HCT116 (cell line): ENCODE results near the gene FAM114A1. TPM values are rescaled to one million over a fixed set of nuclear protein-coding genes. Genes with fewer than 3 reads are reported as not detected.

Experiments used
- ATAC-seq: fragments of 200-7000 bp; cut with Tn5 transposase; 2 replicates; pipeline ENCODE4 v1.9.1; 2020; ENCODE audit warnings: mild to moderate bottlenecking, moderate library complexity
- BruUV-seq: library from RNA; stranded (reverse); fragments of 400-500 nt; replicated peaks from 2 replicates; lab custom pipeline; 2021; lab: Mats Ljungman, UMichigan
- CTCF ChIA-PET: fragments of 300-600 bp; sonication (Branson Sonifier 250); formaldehyde crosslinking; loops from one replicate; lab custom pipeline; 2021; ENCODE audit warnings: antibody characterized with exemption; lab: Charles Lee
- POLR2A ChIA-PET: fragments of 300-600, 350-600 bp; sonication (Branson Sonifier 250); formaldehyde crosslinking; loops from one replicate; lab custom pipeline; 2021; ENCODE audit warnings: antibody characterized with exemption; lab: Charles Lee
- RAD21 ChIA-PET, 2 experiments: fragments of 300-600 bp; sonication (Branson Sonifier 250); formaldehyde crosslinking; loops; one replicate each; lab custom pipeline; 2023; ENCODE audit warnings: low total read pairs in 2 of 2; ENCODE audit not compliant: uncharacterized antibody in 2 of 2, unreplicated experiment in 2 of 2, low non-redundant PET in 1 of 2; lab: Charles Lee
- DNase-seq: peaks from one replicate; pipeline ENCODE4 v3.0.0-alpha.2; 2010; ENCODE audit warnings: low read depth, low spot score
- H2AFZ ChIP-seq: fragments of 200-600 bp; shearing (Covaris generic), sonication (generic); 2 replicates; pipeline ENCODE4 v1.6.1; 2017; ENCODE audit warnings: low read depth, mixed run types, mixed read lengths, antibody characterized with exemption, low read length; ENCODE audit not compliant: poor library complexity, severe bottlenecking
- H3K27ac ChIP-seq: 2 replicates; pipeline ENCODE4 v1.5.1; 2012; ENCODE audit warnings: low read depth, low read length
- H3K27me3 ChIP-seq: fragments of 200-600 bp; sonication (generic); 2 replicates; pipeline ENCODE4 v1.6.1; 2016; ENCODE audit warnings: mixed run types, low read length, mixed read lengths; ENCODE audit not compliant: insufficient read depth
- H3K36me3 ChIP-seq, 2 experiments: fragments of 200-500 bp in 1 of 2; fragments of 200-600 bp in 1 of 2; sonication (Bioruptor generic) in 1 of 2; sonication (generic) in 1 of 2; 2 replicates each; pipeline versions ENCODE4 v1.5.1 to v1.6.1; 2014 to 2016; ENCODE audit warnings: low read length in 2 of 2, inconsistent platforms in 1 of 2, mixed read lengths in 1 of 2, mixed run types in 1 of 2; ENCODE audit not compliant: insufficient read depth in 2 of 2, control insufficient read depth in 1 of 2
- H3K4me1 ChIP-seq, 2 experiments: fragments of 200-600 bp in 1 of 2; sonication (generic) in 1 of 2; 2 replicates each; pipeline versions ENCODE4 v1.5.1 to v1.6.1; 2012 to 2017; ENCODE audit warnings: low read length in 2 of 2, inconsistent platforms in 1 of 2, mild to moderate bottlenecking in 1 of 2, mixed read lengths in 1 of 2, mixed run types in 1 of 2, moderate library complexity in 1 of 2; ENCODE audit not compliant: insufficient read depth in 2 of 2, control insufficient read depth in 1 of 2
- H3K4me2 ChIP-seq: fragments of 200-600 bp; sonication (generic); 2 replicates; pipeline ENCODE4 v1.6.1; 2017; ENCODE audit warnings: mixed run types, low read length, mixed read lengths
- H3K4me3 ChIP-seq, 2 experiments: fragments of 200-600 bp in 1 of 2; sonication (generic) in 1 of 2; replicated peaks in 1 of 2; 2 replicates each; pipeline ENCODE4 v1.5.1; 2011 to 2016; ENCODE audit warnings: low read length in 2 of 2, control low read depth in 1 of 2, low read depth in 1 of 2, mild to moderate bottlenecking in 1 of 2, mixed read lengths in 1 of 2, mixed run types in 1 of 2
- H3K79me2 ChIP-seq: fragments of 200-600 bp; sonication (generic); 2 replicates; pipeline ENCODE4 v1.6.1; 2017; ENCODE audit warnings: mild to moderate bottlenecking, mixed run types, low read length, moderate library complexity, mixed read lengths; ENCODE audit not compliant: insufficient read depth
- H3K9ac ChIP-seq: fragments of 200-600 bp; sonication (generic); 2 replicates; pipeline ENCODE4 v1.6.1; 2016; ENCODE audit warnings: low read length, mixed read lengths
- H3K9me2 ChIP-seq: fragments of 200-600 bp; sonication (generic), shearing (Covaris generic); 2 replicates; pipeline ENCODE4 v1.6.1; 2017; ENCODE audit warnings: mixed run types, mild to moderate bottlenecking, moderate library complexity; ENCODE audit not compliant: insufficient read depth
- H3K9me3 ChIP-seq, 2 experiments: fragments of 200-500 bp in 1 of 2; fragments of 200-600 bp in 1 of 2; sonication (Bioruptor generic) in 1 of 2; sonication (generic) in 1 of 2; 2 replicates each; pipeline ENCODE4 v1.6.1; 2014 to 2017; ENCODE audit warnings: low read length in 2 of 2, mixed read lengths in 2 of 2, inconsistent platforms in 1 of 2, low read depth in 1 of 2, mild to moderate bottlenecking in 1 of 2, mixed run types in 1 of 2, moderate library complexity in 1 of 2; ENCODE audit not compliant: control insufficient read depth in 1 of 2, insufficient read depth in 1 of 2
- H4K20me1 ChIP-seq: fragments of 200-600 bp; sonication (generic), shearing (Covaris generic); 2 replicates; pipeline ENCODE4 v1.6.1; 2017; ENCODE audit warnings: mixed run types, mild to moderate bottlenecking, moderate library complexity; ENCODE audit not compliant: insufficient read depth
- CBX3 ChIP-seq: IDR thresholded peaks from 2 replicates; pipeline ENCODE4 v1.6.1; 2012; ENCODE audit warnings: low read depth
- EGR1 ChIP-seq: IDR thresholded peaks from 2 replicates; pipeline ENCODE4 v1.6.1; 2012; ENCODE audit warnings: low read depth
- ELF1 ChIP-seq: IDR thresholded peaks from 2 replicates; pipeline ENCODE4 v1.6.1; 2012; ENCODE audit warnings: low read depth, borderline replicate concordance
- EZH2phosphoT487 ChIP-seq: fragments of 200-600 bp; IDR thresholded peaks from 2 replicates; pipeline ENCODE4 v1.6.1; 2018; ENCODE audit warnings: antibody characterized with exemption, borderline replicate concordance
- SRF ChIP-seq: IDR thresholded peaks from 2 replicates; pipeline ENCODE4 v1.6.1; 2012; ENCODE audit warnings: low read depth
- TCF7L2 ChIP-seq: IDR thresholded peaks from 2 replicates; pipeline ENCODE4 v1.7.0; 2011; ENCODE audit warnings: borderline replicate concordance, inconsistent platforms; ENCODE audit not compliant: insufficient read depth, insufficient read length; ENCODE audit errors: extremely low read depth
- ZFX ChIP-seq: fragments of 450-650 bp; IDR thresholded peaks from 2 replicates; pipeline ENCODE4 v1.6.1; 2017
- intact Hi-C: fragments of 100-400 bp; cut with micrococcal nuclease; formaldehyde crosslinking; loops from 2 replicates; pipeline ENCODE4 v1.10.0; 2022
- total RNA-seq: library from RNA; stranded (reverse); gene quantifications from one replicate; pipeline ENCODE4 v1.2.1, GENCODE V29; 2021; ENCODE audit not compliant: unreplicated experiment
- TF ChIP-seq, protein P1 (sequence below): IDR thresholded peaks from 2 replicates; pipeline ENCODE4 v1.6.1; 2012
- TF ChIP-seq, protein P2 (sequence below): IDR thresholded peaks from 2 replicates; pipeline ENCODE4 v1.6.1; 2012
- TF ChIP-seq, protein P3 (sequence below), 3 experiments: fragments of 200-600 bp in 1 of 3; sonication (generic) in 1 of 3; IDR thresholded peaks in 2 of 3; conservative IDR thresholded peaks in 1 of 3; 2 replicates each; pipeline ENCODE4 v1.5.1; 2012 to 2017; ENCODE audit warnings: low read depth in 2 of 3, low read length in 2 of 3, antibody characterized with exemption in 1 of 3, borderline replicate concordance in 1 of 3, control low read depth in 1 of 3, mild to moderate bottlenecking in 1 of 3, mixed read lengths in 1 of 3, mixed run types in 1 of 3, moderate library complexity in 1 of 3; ENCODE audit not compliant: insufficient read depth in 1 of 3
- TF ChIP-seq, protein P4 (sequence below): IDR thresholded peaks from 2 replicates; pipeline ENCODE4 v1.6.1; 2011; ENCODE audit warnings: mild to moderate bottlenecking, low read length, moderate library complexity; ENCODE audit not compliant: insufficient replicate concordance; ENCODE audit errors: extremely low read depth

The FAM114A1 gene
- total RNA-seq, 1 experiment from 2014 or later, result 35.6 TPM

DNA sequence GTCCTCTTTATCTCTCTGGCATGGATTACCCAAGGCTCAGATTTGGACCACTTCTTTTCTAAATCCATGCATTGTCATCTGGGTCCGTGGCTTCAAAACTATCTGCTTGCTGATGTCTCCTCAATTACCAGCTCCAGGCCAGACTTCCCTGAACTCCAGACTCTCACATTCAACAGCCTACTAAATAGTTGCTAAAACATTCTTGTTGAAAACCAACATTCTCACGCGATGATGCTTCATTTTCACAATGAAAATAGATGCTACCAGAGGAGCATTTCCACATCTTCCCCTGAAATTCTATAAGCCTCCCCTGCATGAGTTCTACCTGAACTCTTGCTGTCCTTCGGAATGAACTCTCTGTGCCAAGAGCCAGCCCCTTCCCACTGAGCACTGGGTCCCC, 5.8 kb upstream of the FAM114A1 start:
- H3K4me1 ChIP-seq, result peaks cover 22 to 44% of the 10 kb centered on the region in 2 experiments
- no peak overlapping the region for H3K27ac ChIP-seq
- CTCF ChIA-PET, result interaction anchor here (1.2 to 1.9 kb wide), 3 partner anchors 9 to 27 kb away, joined by 4 to 20 read pairs (median 17); no protein-coding TSS in a partner anchor
- TF ChIP-seq EGR1, result no peak
- TF ChIP-seq, protein P1, sequence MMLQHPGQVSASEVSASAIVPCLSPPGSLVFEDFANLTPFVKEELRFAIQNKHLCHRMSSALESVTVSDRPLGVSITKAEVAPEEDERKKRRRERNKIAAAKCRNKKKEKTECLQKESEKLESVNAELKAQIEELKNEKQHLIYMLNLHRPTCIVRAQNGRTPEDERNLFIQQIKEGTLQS, result no peak
- TF ChIP-seq EZH2phosphoT487, result no peak
- no peak for TF ChIP-seq ZFX
- TF ChIP-seq, protein P2, sequence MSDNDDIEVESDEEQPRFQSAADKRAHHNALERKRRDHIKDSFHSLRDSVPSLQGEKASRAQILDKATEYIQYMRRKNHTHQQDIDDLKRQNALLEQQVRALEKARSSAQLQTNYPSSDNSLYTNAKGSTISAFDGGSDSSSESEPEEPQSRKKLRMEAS, result no peak
- TF ChIP-seq, protein P3, sequence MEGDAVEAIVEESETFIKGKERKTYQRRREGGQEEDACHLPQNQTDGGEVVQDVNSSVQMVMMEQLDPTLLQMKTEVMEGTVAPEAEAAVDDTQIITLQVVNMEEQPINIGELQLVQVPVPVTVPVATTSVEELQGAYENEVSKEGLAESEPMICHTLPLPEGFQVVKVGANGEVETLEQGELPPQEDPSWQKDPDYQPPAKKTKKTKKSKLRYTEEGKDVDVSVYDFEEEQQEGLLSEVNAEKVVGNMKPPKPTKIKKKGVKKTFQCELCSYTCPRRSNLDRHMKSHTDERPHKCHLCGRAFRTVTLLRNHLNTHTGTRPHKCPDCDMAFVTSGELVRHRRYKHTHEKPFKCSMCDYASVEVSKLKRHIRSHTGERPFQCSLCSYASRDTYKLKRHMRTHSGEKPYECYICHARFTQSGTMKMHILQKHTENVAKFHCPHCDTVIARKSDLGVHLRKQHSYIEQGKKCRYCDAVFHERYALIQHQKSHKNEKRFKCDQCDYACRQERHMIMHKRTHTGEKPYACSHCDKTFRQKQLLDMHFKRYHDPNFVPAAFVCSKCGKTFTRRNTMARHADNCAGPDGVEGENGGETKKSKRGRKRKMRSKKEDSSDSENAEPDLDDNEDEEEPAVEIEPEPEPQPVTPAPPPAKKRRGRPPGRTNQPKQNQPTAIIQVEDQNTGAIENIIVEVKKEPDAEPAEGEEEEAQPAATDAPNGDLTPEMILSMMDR (IDR thresholded peaks at IDR 0.05 in 2 of 3, conservative IDR thresholded peaks at IDR 0.05 in 1 of 3; ENCODE audit: borderline replicate concordance in 1 of 3, insufficient read depth in 1 of 3, low read depth in 2 of 3, low read length in 2 of 3), result no peak
- TF ChIP-seq, protein P4, sequence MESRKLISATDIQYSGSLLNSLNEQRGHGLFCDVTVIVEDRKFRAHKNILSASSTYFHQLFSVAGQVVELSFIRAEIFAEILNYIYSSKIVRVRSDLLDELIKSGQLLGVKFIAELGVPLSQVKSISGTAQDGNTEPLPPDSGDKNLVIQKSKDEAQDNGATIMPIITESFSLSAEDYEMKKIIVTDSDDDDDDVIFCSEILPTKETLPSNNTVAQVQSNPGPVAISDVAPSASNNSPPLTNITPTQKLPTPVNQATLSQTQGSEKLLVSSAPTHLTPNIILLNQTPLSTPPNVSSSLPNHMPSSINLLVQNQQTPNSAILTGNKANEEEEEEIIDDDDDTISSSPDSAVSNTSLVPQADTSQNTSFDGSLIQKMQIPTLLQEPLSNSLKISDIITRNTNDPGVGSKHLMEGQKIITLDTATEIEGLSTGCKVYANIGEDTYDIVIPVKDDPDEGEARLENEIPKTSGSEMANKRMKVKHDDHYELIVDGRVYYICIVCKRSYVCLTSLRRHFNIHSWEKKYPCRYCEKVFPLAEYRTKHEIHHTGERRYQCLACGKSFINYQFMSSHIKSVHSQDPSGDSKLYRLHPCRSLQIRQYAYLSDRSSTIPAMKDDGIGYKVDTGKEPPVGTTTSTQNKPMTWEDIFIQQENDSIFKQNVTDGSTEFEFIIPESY, result no peak
- no peak for TF ChIP-seq ELF1
- TF ChIP-seq CBX3, result no peak
- TF ChIP-seq SRF, result no peak
- TF ChIP-seq TCF7L2, result no peak
- no peaks in the 10 kb centered on the region for H3K27me3 ChIP-seq
- POLR2A ChIA-PET, result no interaction called here
- ATAC-seq (no peak), DNase-seq (no peak)
- no peaks in the 10 kb centered on the region for H4K20me1 ChIP-seq
- intact Hi-C loops, result no loop called here
- H3K36me3 ChIP-seq, result no peaks in the 10 kb centered on the region
- RAD21 ChIA-PET, result no interaction called here
- H3K9me3 ChIP-seq, result no peaks in the 10 kb centered on the region
- no peaks in the 10 kb centered on the region for H3K9me2 ChIP-seq
- H3K4me3 ChIP-seq, result no peak overlapping the region
- H2AFZ ChIP-seq, result no peak overlapping the region
- H3K79me2 ChIP-seq, result no peaks in the 10 kb centered on the region
- BruUV-seq, result no TSS peak
- H3K9ac ChIP-seq, result no peak overlapping the region
- H3K4me2 ChIP-seq, result no peak overlapping the region
